A549 (cell line): Measurements from ENCODE around the gene PHF10. TPM values are rescaled to one million over a fixed set of nuclear protein-coding genes. Genes with fewer than 3 reads are reported as not detected.

Experiments
- ATAC-seq, 2 experiments: fragments of 200-7000 bp in 1 of 2; fragments of >200 bp in 1 of 2; cut with Nextera tagmentation in 1 of 2; cut with Tn5 transposase in 1 of 2; 3 replicates each; pipeline versions ENCODE4 v1.8.0 to v1.9.1; 2018 to 2020; ENCODE audit warnings: mild to moderate bottlenecking in 1 of 2, moderate library complexity in 1 of 2
- CTCF ChIA-PET: fragments of 300-600 bp; sonication (Branson Sonifier 250); formaldehyde crosslinking; extraction: SDS; loops from one replicate; lab custom pipeline; 2021; ENCODE audit warnings: antibody characterized with exemption, inconsistent platforms; lab: Yijun Ruan, JAX
- POLR2A ChIA-PET: fragments of 350-600 bp; formaldehyde crosslinking; extraction: SDS; loops from one replicate; lab custom pipeline; 2021; ENCODE audit warnings: antibody characterized with exemption, inconsistent platforms; lab: Yijun Ruan, JAX
- DNase-seq, 2 experiments: peaks; one replicate each; pipeline versions ENCODE4 v3.0.0 to v3.0.0-alpha.2; 2011 to 2016; ENCODE audit warnings: low read depth in 1 of 2, low spot score in 1 of 2
- FAIRE-seq: peaks from 2 replicates; lab custom pipeline; 2011; peaks lifted over from hg19 to GRCh38; lab: Jason Lieb, UNC
- H3K27ac ChIP-seq, 2 experiments: fragments of >200 bp; sonication (Bioruptor Twin); formaldehyde crosslinking; 3 replicates each; pipeline ENCODE4 v1.5.1; 2016 to 2017
- H3K4me1 ChIP-seq: fragments of >200 bp; sonication (Bioruptor Twin); formaldehyde crosslinking; 3 replicates; pipeline ENCODE4 v1.6.1; 2016
- H3K4me2 ChIP-seq: fragments of >200 bp; sonication (Bioruptor Twin); formaldehyde crosslinking; 3 replicates; pipeline ENCODE4 v1.6.1; 2016
- H3K4me3 ChIP-seq: fragments of >200 bp; sonication (Bioruptor Twin); formaldehyde crosslinking; 3 replicates; pipeline ENCODE4 v1.5.1; 2016
- H3K9me3 ChIP-seq: fragments of >200 bp; sonication (Bioruptor Twin); formaldehyde crosslinking; 3 replicates; pipeline ENCODE4 v1.6.1; 2016
- ATOH8 ChIP-seq: fragments of 250-450 bp; sonication (Bioruptor Pico); IDR thresholded peaks from 2 replicates; pipeline ENCODE4 v1.5.0; 2020; ENCODE audit warnings: low read depth, mild to moderate bottlenecking, moderate library complexity
- BHLHE40 ChIP-seq: IDR thresholded peaks from 2 replicates; pipeline ENCODE4 v1.6.1; 2012; ENCODE audit warnings: low read depth, low read length, inconsistent platforms
- CBX8 ChIP-seq: fragments of 200-600 bp; sonication (generic); IDR thresholded peaks from 2 replicates; pipeline ENCODE4 v1.6.1; 2016
- CEBPB ChIP-seq, 2 experiments: fragments of >200 bp in 1 of 2; sonication (Bioruptor Twin) in 1 of 2; formaldehyde crosslinking in 1 of 2; IDR thresholded peaks; 2 replicates each; pipeline ENCODE4 v1.6.1; 2012 to 2016
- CHD4 ChIP-seq: fragments of 200-600 bp; sonication (generic); IDR thresholded peaks from 2 replicates; pipeline ENCODE4 v1.6.1; 2016; ENCODE audit warnings: antibody characterized with exemption, mild to moderate bottlenecking, borderline replicate concordance
- E2F6 ChIP-seq: IDR thresholded peaks from 2 replicates; pipeline ENCODE4 v1.6.1; 2012; ENCODE audit warnings: low read depth, borderline replicate concordance
- EHF ChIP-seq: fragments of 250-450 bp; sonication (Bioruptor Pico); IDR thresholded peaks from 2 replicates; pipeline ENCODE4 v1.5.0; 2020; ENCODE audit warnings: mild to moderate bottlenecking
- EHMT2 ChIP-seq: fragments of 200-600 bp; sonication (generic); IDR thresholded peaks from 2 replicates; pipeline ENCODE4 v1.6.1; 2016; ENCODE audit warnings: antibody characterized with exemption, low read depth, mild to moderate bottlenecking, moderate library complexity
- FOXS1 ChIP-seq: fragments of 250-450 bp; sonication (Bioruptor Pico); IDR thresholded peaks from 2 replicates; pipeline ENCODE4 v1.5.0; 2020; ENCODE audit warnings: mild to moderate bottlenecking, moderate library complexity
- GATA3 ChIP-seq: IDR thresholded peaks from 2 replicates; pipeline ENCODE4 v1.6.1; 2012; ENCODE audit warnings: borderline replicate concordance
- HDAC2 ChIP-seq: fragments of 200-600 bp; sonication (generic); IDR thresholded peaks from 2 replicates; pipeline ENCODE4 v1.6.1; 2016
- HES2 ChIP-seq: fragments of >200 bp; sonication (Bioruptor Twin); formaldehyde crosslinking; IDR thresholded peaks from 2 replicates; pipeline ENCODE4 v1.6.1; 2016
- HEYL ChIP-seq: fragments of 250-450 bp; sonication (Bioruptor Pico); IDR thresholded peaks from 2 replicates; pipeline ENCODE4 v1.8.0; 2021; ENCODE audit warnings: mild to moderate bottlenecking, moderate library complexity
- HOXA7 ChIP-seq: fragments of 250-450 bp; sonication (Bioruptor Pico); IDR thresholded peaks from 2 replicates; pipeline ENCODE4 v1.5.0; 2020; ENCODE audit warnings: mild to moderate bottlenecking, moderate library complexity
- HOXB13 ChIP-seq: fragments of 250-450 bp; sonication (Bioruptor Pico); IDR thresholded peaks from 2 replicates; pipeline ENCODE4 v1.5.0; 2020; ENCODE audit warnings: low read depth, mild to moderate bottlenecking, moderate library complexity
- KDM1A ChIP-seq: fragments of 200-600 bp; sonication (generic); IDR thresholded peaks from 2 replicates; pipeline ENCODE4 v1.6.1; 2016; ENCODE audit warnings: low read depth, mild to moderate bottlenecking
- MYC ChIP-seq: IDR thresholded peaks from 2 replicates; pipeline ENCODE4 v1.6.1; 2012; ENCODE audit warnings: mild to moderate bottlenecking, inconsistent platforms, low read length, improper control_type of control experiment, borderline replicate concordance
- NFE2L2 ChIP-seq: fragments of 150-350 bp; conservative IDR thresholded peaks from 2 replicates; pipeline ENCODE4 v1.6.1; 2014; ENCODE audit warnings: low read length
- NPAS2 ChIP-seq: fragments of 250-450 bp; sonication (Bioruptor Pico); IDR thresholded peaks from 2 replicates; pipeline ENCODE4 v1.8.0; 2022; ENCODE audit warnings: mild to moderate bottlenecking, moderate library complexity, borderline replicate concordance
- NR3C1 ChIP-seq: fragments of >200 bp; sonication (Bioruptor Twin); formaldehyde crosslinking; IDR thresholded peaks from 3 replicates; pipeline ENCODE4 v1.6.1; 2017
- PHF8 ChIP-seq: fragments of 200-600 bp; sonication (generic); IDR thresholded peaks from 2 replicates; pipeline ENCODE4 v1.6.1; 2016; ENCODE audit warnings: low read depth, mild to moderate bottlenecking, antibody characterized with exemption, moderate library complexity, borderline replicate concordance
- POLR2A ChIP-seq: IDR thresholded peaks from 2 replicates; pipeline ENCODE4 v1.6.1; 2012; ENCODE audit warnings: mild to moderate bottlenecking, low read length
- POLR2AphosphoS2 ChIP-seq: conservative IDR thresholded peaks from 2 replicates; pipeline ENCODE4 v1.6.1; 2012; ENCODE audit warnings: low read length, improper control_type of control experiment, inconsistent platforms
- RARB ChIP-seq: fragments of 250-450 bp; sonication (Bioruptor Pico); IDR thresholded peaks from 2 replicates; pipeline ENCODE4 v1.8.0; 2021; ENCODE audit warnings: mild to moderate bottlenecking, moderate library complexity
- REST ChIP-seq: fragments of 200-600 bp; sonication (generic); IDR thresholded peaks from 2 replicates; pipeline ENCODE4 v1.6.1; 2016; ENCODE audit warnings: antibody characterized with exemption, mild to moderate bottlenecking, moderate library complexity
- SMC3 ChIP-seq: fragments of >200 bp; sonication (Bioruptor Twin); formaldehyde crosslinking; IDR thresholded peaks from 3 replicates; pipeline ENCODE4 v1.6.1; 2018; ENCODE audit warnings: inconsistent platforms
- TP53 ChIP-seq: fragments of 250-450 bp; sonication (Bioruptor Pico); IDR thresholded peaks from 2 replicates; pipeline ENCODE4 v1.5.0; 2021; ENCODE audit warnings: mild to moderate bottlenecking, moderate library complexity
- USF2 ChIP-seq: fragments of 450-650 bp; IDR thresholded peaks from 2 replicates; pipeline ENCODE4 v1.6.1; 2014; ENCODE audit warnings: antibody characterized with exemption
- ZC3H11A ChIP-seq: fragments of 450-650 bp; IDR thresholded peaks from 2 replicates; pipeline ENCODE4 v1.6.1; 2014; ENCODE audit warnings: antibody characterized with exemption, mild to moderate bottlenecking
- ZFP36 ChIP-seq: fragments of 450-650 bp; IDR thresholded peaks from 2 replicates; pipeline ENCODE4 v1.6.1; 2014; ENCODE audit warnings: borderline replicate concordance; ENCODE audit not compliant: partially characterized antibody
- WGBS: methylation state at CpG from one replicate; pipeline ENCODE4 v1.1.6; 2017; ENCODE audit errors: missing lambda C conversion rate; 5-methylcytosine and 5-hydroxymethylcytosine counted together
- polyA plus RNA-seq, 4 experiments: library from polyadenylated mRNA; depleted of rRNA in 3 of 4; stranded (reverse); fragments of >200 nt; fragmentation: RNase III in 1 of 4; extraction: RNeasy Plus Mini Kit Qiagen cat#74134 plus additional on column Dnase treatment in 1 of 4; gene quantifications; 2 replicates in 3 of 4; 3 replicates in 1 of 4; pipeline ENCODE4 v1.2.3, GENCODE V29; 2011 to 2017

PHF10 gene
- polyA plus RNA-seq, 2 of the 4 experiments (the other 2 are of a cell fraction): 21.9 to 29.6 TPM

GRCh38 chr6:169752074-169752623, 27.8 kb upstream of the PHF10 start:
- peak overlapping the region; percentile 94 to 100 for H3K27ac ChIP-seq
- TF ChIP-seq ZFP36: no peak
- no peak for TF ChIP-seq HES2
- ChIA-PET POLR2A (interaction anchor here (0.6 to 1.5 kb wide), 8 partner anchors 12 to 802 kb away, joined by 3 to 8 read pairs (median 6); partner anchors contain the start of genes C6orf120, TBP and WDR27), CTCF (interaction anchor here (0.9 kb wide), 2 partner anchors 10 to 19 kb away, joined by 3 to 4 read pairs; no protein-coding TSS in a partner anchor)
- peak overlapping the region; percentile 67 for H3K4me2 ChIP-seq
- DNase-seq (no peak), ATAC-seq (no peak; a peak in 2 of 6 replicates), FAIRE-seq (no peak)
- H3K9me3 ChIP-seq: no peaks in the 10 kb centered on the region
- 23% methylated on average over 11 of the region's 19 CpGs for WGBS
- peaks cover 12% of the 10 kb centered on the region; the same call in 1 of the 3 replicates for H3K4me1 ChIP-seq
- peak overlapping the region; percentile 88 for H3K4me3 ChIP-seq

GRCh38 chr6:169751242-169752073, 27.2 kb upstream of the PHF10 start, which contains the start of the genes DYNLT2 and ERMARD:
DYNLT2 (minus strand) TSS chr6:169751572; CDS start chr6:169751458, 114 bp downstream.
ERMARD (plus strand) TSS chr6:169751622; CDS start chr6:169751658, 36 bp downstream.
- no peaks in the 10 kb centered on the region for H3K9me3 ChIP-seq
- no peak for FAIRE-seq
- peak; percentile 98 for ATAC-seq
- DNase-seq: peak; percentile 72 to 93
- peak within 1 kb of the TSS; percentile 88 for H3K4me3 ChIP-seq
- H3K4me2 ChIP-seq: peak within 1 kb of the TSS; percentile 87
- H3K27ac ChIP-seq: peak within 1 kb of the TSS; percentile 94 to 100
- ChIA-PET POLR2A (interaction anchor here (0.6 to 1.5 kb wide), 8 partner anchors 13 to 803 kb away, joined by 3 to 8 read pairs (median 6); partner anchors contain the start of genes C6orf120, TBP and WDR27), CTCF (interaction anchor here (0.9 kb wide), 1 partner anchor 20 kb away, joined by 3 read pairs; no protein-coding TSS in a partner anchor)
- 0% methylated on average over 13 of the region's 90 CpGs for WGBS
- H3K4me1 ChIP-seq: peaks cover 12% of the 10 kb centered on the region; the same call in 1 of the 3 replicates
- TF ChIP-seq NR3C1 (no peak), E2F6 (peak; percentile 69), USF2 (no peak), BHLHE40 (no peak), HDAC2 (no peak), HOXA7 (CRISPR knock-in tag) (no peak), SMC3 (no peak), POLR2AphosphoS2 (no peak), HEYL (no peak), POLR2A (peak; percentile 85), CEBPB (IDR thresholded peaks at IDR 0.05) (no peak), EHMT2 (no peak), ATOH8 (CRISPR knock-in tag) (no peak), FOXS1 (CRISPR knock-in tag) (no peak), NPAS2 (CRISPR knock-in tag) (no peak), REST (peak; percentile 67), RARB (CRISPR knock-in tag) (no peak), EHF (CRISPR knock-in tag) (no peak), PHF8 (peak; percentile 97), ZC3H11A (no peak), KDM1A (no peak), CBX8 (no peak; the same call in 1 of the 2 replicates), CHD4 (no peak), HOXB13 (no peak), TP53 (CRISPR knock-in tag) (0 out of 2 replicates have a peak, but pooled peaks have one; percentile 68), GATA3 (no peak), MYC (no peak; the same call in 1 of the 2 replicates), NFE2L2 (no peak), HES2 (no peak)
